ENCODE data around the gene DNAH14. TPM values are rescaled to one million over a fixed set of nuclear protein-coding genes. Genes with fewer than 3 reads are reported as not detected.

Gene DNAH14
- polyA plus RNA-seq, 2 of the 4 experiments (the other 2 are of a cell fraction): 15.9 to 35.8 TPM

- TF ChIP-seq NPAS2 (CRISPR knock-in tag; IDR thresholded peaks at IDR 0.05; ENCODE audit: borderline replicate concordance): no peak
- TF ChIP-seq MYC (IDR thresholded peaks at IDR 0.05; ENCODE audit: borderline replicate concordance, low read length): no peak
- no peak for TF ChIP-seq JUN (IDR thresholded peaks at IDR 0.05)
- no peak for TF ChIP-seq HOXA7 (CRISPR knock-in tag; IDR thresholded peaks at IDR 0.05)
- TF ChIP-seq ATOH8 (CRISPR knock-in tag; IDR thresholded peaks at IDR 0.05; ENCODE audit: low read depth): no peak
- TF ChIP-seq ESRRA (IDR thresholded peaks at IDR 0.05; ENCODE audit: borderline replicate concordance, low read length): no peak
- Histone ChIP-seq H3K4me3 (no peak overlapping the region), H3K9me3 (no peaks in the 10 kb centered on the region), H3K27ac (no peak overlapping the region), H3K4me1 (no peaks in the 10 kb centered on the region), H3K4me2 (no peak overlapping the region)
- ChIA-PET CTCF (interaction anchor here (0.7 to 1.1 kb wide), 2 partner anchors 20 to 76 kb away, joined by 3 read pairs; no protein-coding TSS in a partner anchor), POLR2A (no interaction called here)
- ATAC-seq (no peak), FAIRE-seq (no peak), DNase-seq (ENCODE audit: low read depth in 1 of 2, low spot score in 1 of 2) (no peak)
- 91% methylated on average over 2 of the region's 2 CpGs for WGBS (ENCODE audit: missing lambda C conversion rate)
Observed at GRCh38 chr1:225396357-225396756, 466.9 kb downstream of the DNAH14 start.

GRCh38 chr1:225400968-225401367 lies 471.5 kb downstream of the DNAH14 start:
- Histone ChIP-seq H3K4me1 (no peaks in the 10 kb centered on the region), H3K27ac (no peak overlapping the region), H3K9me3 (no peaks in the 10 kb centered on the region), H3K4me2 (no peak overlapping the region), H3K4me3 (no peak overlapping the region)
- DNase-seq (ENCODE audit: low read depth in 1 of 2, low spot score in 1 of 2): no peak
- CTCF ChIA-PET: interaction anchor here (0.6 to 1.4 kb wide), 2 partner anchors 40 to 425 kb away, joined by 3 to 4 read pairs; no protein-coding TSS in a partner anchor
- no peak for TF ChIP-seq FOSB (CRISPR knock-in tag; IDR thresholded peaks at IDR 0.05)
- TF ChIP-seq CHD2 (IDR thresholded peaks at IDR 0.05; ENCODE audit: low read length, partially characterized antibody): no peak
- no peak for TF ChIP-seq ZC3H11A (IDR thresholded peaks at IDR 0.05)
- TF ChIP-seq ZFP36 (IDR thresholded peaks at IDR 0.05; ENCODE audit: borderline replicate concordance, partially characterized antibody): no peak
- TF ChIP-seq CBX8 (IDR thresholded peaks at IDR 0.05): no peak
- TF ChIP-seq MYC (IDR thresholded peaks at IDR 0.05; ENCODE audit: borderline replicate concordance, low read length): no peak
- TF ChIP-seq RCOR1 (IDR thresholded peaks at IDR 0.05; ENCODE audit: low read depth, low read length): no peak
- TF ChIP-seq FOXS1 (CRISPR knock-in tag; IDR thresholded peaks at IDR 0.05): no peak
- no peak for TF ChIP-seq NPAS2 (CRISPR knock-in tag; IDR thresholded peaks at IDR 0.05; ENCODE audit: borderline replicate concordance)
- no peak for TF ChIP-seq ESRRA (IDR thresholded peaks at IDR 0.05; ENCODE audit: borderline replicate concordance, low read length)
- TF ChIP-seq KDM1A (IDR thresholded peaks at IDR 0.05; ENCODE audit: low read depth): no peak
- TF ChIP-seq BHLHE40 (IDR thresholded peaks at IDR 0.05; ENCODE audit: low read depth, low read length): no peak
- no peak for TF ChIP-seq NR3C1 (IDR thresholded peaks at IDR 0.05)
- no peak for TF ChIP-seq ZNF302 (CRISPR knock-in tag; IDR thresholded peaks at IDR 0.05)
- no peak for FAIRE-seq
- POLR2A ChIA-PET: no interaction called here
- no peak for ATAC-seq
- WGBS (ENCODE audit: missing lambda C conversion rate): 96% methylated on average over 5 of the region's 5 CpGs

DNA sequence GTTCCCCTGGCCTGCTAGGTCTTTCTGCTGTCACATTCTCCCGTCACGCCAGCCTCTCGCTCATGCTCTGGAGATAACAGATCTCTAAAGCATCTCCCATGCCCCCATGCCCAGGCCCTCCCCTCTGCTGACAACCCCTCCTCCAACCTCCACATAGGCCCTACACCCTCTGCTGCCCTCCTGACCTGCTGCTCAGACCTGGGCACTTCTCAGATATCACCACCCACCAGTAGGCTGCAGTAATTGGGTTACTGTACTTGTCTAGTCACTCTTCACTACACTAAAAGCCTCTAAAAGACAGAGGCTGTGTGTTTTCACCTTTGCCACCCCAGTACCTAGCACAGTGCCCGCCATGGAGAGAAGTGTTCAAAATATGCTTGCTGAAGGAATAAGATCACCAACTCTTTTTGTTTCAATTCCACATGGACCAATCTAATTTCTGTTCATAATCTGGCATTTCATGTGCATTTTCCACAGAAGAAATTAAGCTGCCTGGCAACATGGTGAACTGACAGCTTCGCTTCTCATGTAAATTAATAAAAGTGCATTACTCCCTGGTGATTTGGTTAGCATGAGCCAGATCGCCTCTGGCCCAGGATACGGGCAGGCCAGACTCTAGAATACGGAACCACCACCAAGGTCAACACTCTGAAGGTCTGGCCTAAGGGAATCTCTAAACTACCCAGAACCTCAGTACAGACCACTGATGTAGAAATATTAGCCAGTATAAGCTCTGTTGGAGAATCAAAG lies 477.7 kb downstream of the DNAH14 start:
- DNase-seq (ENCODE audit: low read depth in 1 of 2, low spot score in 1 of 2) (no peak), ATAC-seq (no peak), FAIRE-seq (no peak)
- no peak overlapping the region for H3K4me2 ChIP-seq
- POLR2A ChIA-PET: no interaction called here
- no peaks in the 10 kb centered on the region for H3K9me3 ChIP-seq
- no peak overlapping the region for H3K27ac ChIP-seq
- CTCF ChIA-PET: interaction anchor here (1.6 to 2.2 kb wide), 2 partner anchors 13 to 14 kb away, joined by 3 to 7 read pairs; no protein-coding TSS in a partner anchor
- 96% methylated on average over 8 of the region's 8 CpGs for WGBS (ENCODE audit: missing lambda C conversion rate)
- no peak overlapping the region for H3K4me3 ChIP-seq
- H3K4me1 ChIP-seq: no peaks in the 10 kb centered on the region
- TF ChIP-seq EP300 (IDR thresholded peaks at IDR 0.05) (no peak), CBX2 (IDR thresholded peaks at IDR 0.05; ENCODE audit: borderline replicate concordance, low read depth) (no peak), HOXB13 (CRISPR knock-in tag; IDR thresholded peaks at IDR 0.05; ENCODE audit: low read depth) (no peak), ZC3H11A (IDR thresholded peaks at IDR 0.05) (no peak), CTCF (IDR thresholded peaks at IDR 0.05) (no peak), HDAC2 (IDR thresholded peaks at IDR 0.05) (no peak), RAD21 (conservative IDR thresholded peaks at IDR 0.05 in 1 of 2, IDR thresholded peaks at IDR 0.05 in 1 of 2) (no peak), MAX (IDR thresholded peaks at IDR 0.05) (no peak), JUNB (IDR thresholded peaks at IDR 0.05) (no peak), HOXB5 (CRISPR knock-in tag; IDR thresholded peaks at IDR 0.05) (no peak)
- TF ChIP-seq, protein P1, sequence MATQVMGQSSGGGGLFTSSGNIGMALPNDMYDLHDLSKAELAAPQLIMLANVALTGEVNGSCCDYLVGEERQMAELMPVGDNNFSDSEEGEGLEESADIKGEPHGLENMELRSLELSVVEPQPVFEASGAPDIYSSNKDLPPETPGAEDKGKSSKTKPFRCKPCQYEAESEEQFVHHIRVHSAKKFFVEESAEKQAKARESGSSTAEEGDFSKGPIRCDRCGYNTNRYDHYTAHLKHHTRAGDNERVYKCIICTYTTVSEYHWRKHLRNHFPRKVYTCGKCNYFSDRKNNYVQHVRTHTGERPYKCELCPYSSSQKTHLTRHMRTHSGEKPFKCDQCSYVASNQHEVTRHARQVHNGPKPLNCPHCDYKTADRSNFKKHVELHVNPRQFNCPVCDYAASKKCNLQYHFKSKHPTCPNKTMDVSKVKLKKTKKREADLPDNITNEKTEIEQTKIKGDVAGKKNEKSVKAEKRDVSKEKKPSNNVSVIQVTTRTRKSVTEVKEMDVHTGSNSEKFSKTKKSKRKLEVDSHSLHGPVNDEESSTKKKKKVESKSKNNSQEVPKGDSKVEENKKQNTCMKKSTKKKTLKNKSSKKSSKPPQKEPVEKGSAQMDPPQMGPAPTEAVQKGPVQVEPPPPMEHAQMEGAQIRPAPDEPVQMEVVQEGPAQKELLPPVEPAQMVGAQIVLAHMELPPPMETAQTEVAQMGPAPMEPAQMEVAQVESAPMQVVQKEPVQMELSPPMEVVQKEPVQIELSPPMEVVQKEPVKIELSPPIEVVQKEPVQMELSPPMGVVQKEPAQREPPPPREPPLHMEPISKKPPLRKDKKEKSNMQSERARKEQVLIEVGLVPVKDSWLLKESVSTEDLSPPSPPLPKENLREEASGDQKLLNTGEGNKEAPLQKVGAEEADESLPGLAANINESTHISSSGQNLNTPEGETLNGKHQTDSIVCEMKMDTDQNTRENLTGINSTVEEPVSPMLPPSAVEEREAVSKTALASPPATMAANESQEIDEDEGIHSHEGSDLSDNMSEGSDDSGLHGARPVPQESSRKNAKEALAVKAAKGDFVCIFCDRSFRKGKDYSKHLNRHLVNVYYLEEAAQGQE (IDR thresholded peaks at IDR 0.05): no peak
- TF ChIP-seq, protein P2, sequence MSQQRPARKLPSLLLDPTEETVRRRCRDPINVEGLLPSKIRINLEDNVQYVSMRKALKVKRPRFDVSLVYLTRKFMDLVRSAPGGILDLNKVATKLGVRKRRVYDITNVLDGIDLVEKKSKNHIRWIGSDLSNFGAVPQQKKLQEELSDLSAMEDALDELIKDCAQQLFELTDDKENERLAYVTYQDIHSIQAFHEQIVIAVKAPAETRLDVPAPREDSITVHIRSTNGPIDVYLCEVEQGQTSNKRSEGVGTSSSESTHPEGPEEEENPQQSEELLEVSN (IDR thresholded peaks at IDR 0.05; ENCODE audit: borderline replicate concordance, low read depth): no peak

All from A549 (cell line).